ENCODE results near the gene THSD7B.

The THSD7B gene

GRCh38 chr2:136990316-136990715 lies 225.0 kb downstream of the THSD7B start:
- TF ChIP-seq EGR1 (IDR thresholded peaks at IDR 0.05) (no peak), CREB1 (IDR thresholded peaks at IDR 0.05; ENCODE audit: low read depth) (no peak), TEAD4 (IDR thresholded peaks at IDR 0.05) (no peak), ZBTB7A (IDR thresholded peaks at IDR 0.05; ENCODE audit: low read depth) (no peak), MAX (IDR thresholded peaks at IDR 0.05) (no peak), TCF12 (IDR thresholded peaks at IDR 0.05; ENCODE audit: low read depth) (no peak), FOXM1 (IDR thresholded peaks at IDR 0.05; ENCODE audit: borderline replicate concordance, low read depth) (no peak), REST (IDR thresholded peaks at IDR 0.05; ENCODE audit: low read depth) (no peak), CEBPB (IDR thresholded peaks at IDR 0.05) (no peak), YY1 (IDR thresholded peaks at IDR 0.05; ENCODE audit: low read depth) (no peak), EP300 (IDR thresholded peaks at IDR 0.05; ENCODE audit: borderline replicate concordance) (no peak), NFIC (IDR thresholded peaks at IDR 0.05) (no peak), RAD21 (IDR thresholded peaks at IDR 0.05; ENCODE audit: low read depth) (no peak), USF1 (IDR thresholded peaks at IDR 0.05) (no peak), TAF1 (IDR thresholded peaks at IDR 0.05; ENCODE audit: low read depth) (no peak)

GRCh38 chr2:136994793-136995192 lies 229.4 kb downstream of the THSD7B start:
- TF ChIP-seq CREB1 (IDR thresholded peaks at IDR 0.05; ENCODE audit: low read depth): no peak
- TF ChIP-seq FOXM1 (IDR thresholded peaks at IDR 0.05; ENCODE audit: borderline replicate concordance, low read depth): no peak
- no peak for TF ChIP-seq MAX (IDR thresholded peaks at IDR 0.05)
- no peak for TF ChIP-seq EGR1 (IDR thresholded peaks at IDR 0.05)
- TF ChIP-seq REST (IDR thresholded peaks at IDR 0.05; ENCODE audit: low read depth): no peak
- TF ChIP-seq TCF12 (IDR thresholded peaks at IDR 0.05; ENCODE audit: low read depth): no peak

- TF ChIP-seq NFIC (IDR thresholded peaks at IDR 0.05): no peak
- TF ChIP-seq TAF1 (IDR thresholded peaks at IDR 0.05; ENCODE audit: low read depth): no peak
- no peak for TF ChIP-seq RAD21 (IDR thresholded peaks at IDR 0.05; ENCODE audit: low read depth)
- TF ChIP-seq MAX (IDR thresholded peaks at IDR 0.05): no peak
- no peak for TF ChIP-seq FOXM1 (IDR thresholded peaks at IDR 0.05; ENCODE audit: borderline replicate concordance, low read depth)
- no peak for TF ChIP-seq YY1 (IDR thresholded peaks at IDR 0.05; ENCODE audit: low read depth)
- TF ChIP-seq REST (IDR thresholded peaks at IDR 0.05; ENCODE audit: low read depth): no peak
- TF ChIP-seq TCF12 (IDR thresholded peaks at IDR 0.05; ENCODE audit: low read depth): no peak
- TF ChIP-seq ZBTB7A (IDR thresholded peaks at IDR 0.05; ENCODE audit: low read depth): no peak
- no peak for TF ChIP-seq USF1 (IDR thresholded peaks at IDR 0.05)
- no peak for TF ChIP-seq EGR1 (IDR thresholded peaks at IDR 0.05)
- TF ChIP-seq CEBPB (IDR thresholded peaks at IDR 0.05): no peak
- no peak for TF ChIP-seq TEAD4 (IDR thresholded peaks at IDR 0.05)
- TF ChIP-seq CREB1 (IDR thresholded peaks at IDR 0.05; ENCODE audit: low read depth): no peak
- no peak for TF ChIP-seq EP300 (IDR thresholded peaks at IDR 0.05; ENCODE audit: borderline replicate concordance)
Measured at GRCh38 chr2:136997557-136997956, 232.2 kb downstream of the THSD7B start.

GRCh38 chr2:137000811-137001210 lies 235.5 kb downstream of the THSD7B start:
- TF ChIP-seq TAF1 (IDR thresholded peaks at IDR 0.05; ENCODE audit: low read depth): no peak
- no peak for TF ChIP-seq EGR1 (IDR thresholded peaks at IDR 0.05)
- no peak for TF ChIP-seq EP300 (IDR thresholded peaks at IDR 0.05; ENCODE audit: borderline replicate concordance)
- no peak for TF ChIP-seq ZBTB7A (IDR thresholded peaks at IDR 0.05; ENCODE audit: low read depth)
- no peak for TF ChIP-seq USF1 (IDR thresholded peaks at IDR 0.05)
- TF ChIP-seq CREB1 (IDR thresholded peaks at IDR 0.05; ENCODE audit: low read depth): no peak
- no peak for TF ChIP-seq YY1 (IDR thresholded peaks at IDR 0.05; ENCODE audit: low read depth)
- TF ChIP-seq TCF12 (IDR thresholded peaks at IDR 0.05; ENCODE audit: low read depth): no peak
- TF ChIP-seq MAX (IDR thresholded peaks at IDR 0.05): no peak
- TF ChIP-seq CEBPB (IDR thresholded peaks at IDR 0.05): no peak
- no peak for TF ChIP-seq REST (IDR thresholded peaks at IDR 0.05; ENCODE audit: low read depth)
- no peak for TF ChIP-seq FOXM1 (IDR thresholded peaks at IDR 0.05; ENCODE audit: borderline replicate concordance, low read depth)
- TF ChIP-seq RAD21 (IDR thresholded peaks at IDR 0.05; ENCODE audit: low read depth): no peak
- no peak for TF ChIP-seq NFIC (IDR thresholded peaks at IDR 0.05)
- no peak for TF ChIP-seq TEAD4 (IDR thresholded peaks at IDR 0.05)
